LNCAP (cell line): ENCODE results near the gene RUVBL2.

Source experiments
- TF ChIP-seq, protein P1 (sequence below): fragments of 450-650 bp; IDR thresholded peaks from 2 replicates; pipeline ENCODE4 v1.5.1; 2017; ENCODE audit warnings: mild to moderate bottlenecking

Gene RUVBL2

DNA sequence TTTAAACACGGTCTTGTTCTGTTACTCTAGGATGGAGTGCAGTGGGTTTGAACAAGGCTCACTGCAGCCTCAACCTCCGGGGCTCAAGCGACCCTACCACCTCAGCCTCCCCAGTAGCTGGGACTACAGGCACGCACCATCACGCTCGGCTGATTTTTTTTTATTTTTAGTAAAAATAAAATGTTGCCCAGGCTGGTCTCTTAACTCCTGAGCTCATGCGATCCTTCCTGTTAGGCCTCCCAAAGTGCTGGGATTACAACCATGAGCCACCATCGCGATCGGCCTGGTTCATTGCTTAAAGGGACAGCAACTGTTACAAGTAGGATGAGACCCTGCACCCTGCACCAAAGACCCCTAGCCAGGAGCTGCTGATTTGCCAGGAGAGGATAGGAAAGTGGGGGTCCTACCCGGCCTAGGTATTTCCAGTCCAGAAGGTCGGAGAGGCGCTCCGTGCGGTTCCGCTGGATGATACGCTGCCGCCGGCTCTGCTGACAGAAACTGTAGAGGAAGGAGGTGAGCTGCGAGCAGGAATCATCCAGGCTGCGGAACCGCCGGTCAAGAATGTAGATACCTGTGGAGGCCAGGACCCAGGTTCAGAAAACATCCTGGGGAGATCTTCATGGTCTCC lies 23.4 kb upstream of the RUVBL2 start:
- TF ChIP-seq, protein P1, sequence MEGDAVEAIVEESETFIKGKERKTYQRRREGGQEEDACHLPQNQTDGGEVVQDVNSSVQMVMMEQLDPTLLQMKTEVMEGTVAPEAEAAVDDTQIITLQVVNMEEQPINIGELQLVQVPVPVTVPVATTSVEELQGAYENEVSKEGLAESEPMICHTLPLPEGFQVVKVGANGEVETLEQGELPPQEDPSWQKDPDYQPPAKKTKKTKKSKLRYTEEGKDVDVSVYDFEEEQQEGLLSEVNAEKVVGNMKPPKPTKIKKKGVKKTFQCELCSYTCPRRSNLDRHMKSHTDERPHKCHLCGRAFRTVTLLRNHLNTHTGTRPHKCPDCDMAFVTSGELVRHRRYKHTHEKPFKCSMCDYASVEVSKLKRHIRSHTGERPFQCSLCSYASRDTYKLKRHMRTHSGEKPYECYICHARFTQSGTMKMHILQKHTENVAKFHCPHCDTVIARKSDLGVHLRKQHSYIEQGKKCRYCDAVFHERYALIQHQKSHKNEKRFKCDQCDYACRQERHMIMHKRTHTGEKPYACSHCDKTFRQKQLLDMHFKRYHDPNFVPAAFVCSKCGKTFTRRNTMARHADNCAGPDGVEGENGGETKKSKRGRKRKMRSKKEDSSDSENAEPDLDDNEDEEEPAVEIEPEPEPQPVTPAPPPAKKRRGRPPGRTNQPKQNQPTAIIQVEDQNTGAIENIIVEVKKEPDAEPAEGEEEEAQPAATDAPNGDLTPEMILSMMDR = no peak

DNA sequence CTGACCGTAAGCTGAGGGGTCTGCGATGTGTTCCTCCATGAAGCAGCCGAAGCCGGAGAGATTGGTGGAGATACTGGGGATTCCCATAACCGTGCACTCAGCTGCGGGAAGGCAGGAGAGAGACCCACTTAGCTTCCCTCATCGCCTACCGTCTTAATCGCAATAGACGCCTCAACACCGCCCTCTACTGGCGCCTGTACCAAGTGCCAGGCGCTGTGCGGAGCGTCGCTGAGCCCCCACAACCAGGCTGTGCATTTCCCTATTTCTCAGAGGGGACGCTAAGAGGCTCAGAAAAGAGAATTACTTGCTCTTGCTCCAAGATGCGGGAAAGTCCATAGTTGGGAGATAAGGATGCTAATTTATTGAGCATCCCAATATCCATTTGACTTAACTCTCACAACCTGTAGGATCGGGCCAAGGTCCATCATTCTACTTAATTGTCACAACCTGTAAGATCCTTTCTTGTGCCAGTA lies 22.7 kb upstream of the RUVBL2 start:
- TF ChIP-seq, protein P1 = peak; percentile 70

DNA sequence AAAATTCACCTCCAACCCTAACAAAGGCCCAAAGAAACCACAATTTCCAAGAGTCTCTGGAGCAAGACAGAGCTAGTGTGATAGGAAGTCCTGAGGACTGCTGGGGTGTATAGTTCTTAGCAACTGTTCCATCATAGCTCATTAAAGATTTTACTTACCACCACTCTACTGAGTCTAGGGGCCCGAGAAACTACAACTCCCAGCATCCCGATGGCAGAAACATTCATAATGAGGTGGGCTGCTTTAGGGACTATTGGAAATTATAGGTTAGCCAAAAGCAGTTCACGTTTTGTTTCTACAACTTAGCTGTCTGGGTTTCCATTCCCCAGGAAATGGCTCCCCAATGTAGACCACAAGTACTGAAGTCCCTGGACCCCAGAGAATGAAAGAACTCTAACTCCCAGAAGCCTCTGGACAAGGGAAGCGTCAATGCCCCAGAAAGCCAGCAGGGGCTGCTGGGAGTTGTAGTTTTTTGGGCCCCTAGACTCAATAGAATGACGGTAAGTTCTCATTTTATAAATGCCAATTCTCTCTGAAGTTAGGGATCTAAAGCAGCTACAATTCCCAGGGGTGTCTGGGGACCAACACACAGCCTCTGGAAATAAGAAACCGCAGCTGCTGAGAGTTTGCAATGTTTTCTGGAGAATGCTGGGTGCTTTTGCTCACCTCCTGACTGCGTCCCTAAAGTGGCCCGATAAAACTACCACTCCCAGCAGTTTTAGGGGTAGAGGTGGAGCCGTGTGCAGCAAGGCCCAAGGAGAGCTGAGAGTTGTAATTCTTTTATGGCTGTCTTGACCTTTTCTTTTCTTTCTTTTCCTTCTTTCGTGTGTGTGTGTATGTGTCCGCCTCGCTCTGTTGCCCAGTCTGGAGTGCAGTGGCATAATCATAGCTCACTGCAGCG lies 17.5 kb upstream of the RUVBL2 start:
- TF ChIP-seq, protein P1 = no peak

DNA sequence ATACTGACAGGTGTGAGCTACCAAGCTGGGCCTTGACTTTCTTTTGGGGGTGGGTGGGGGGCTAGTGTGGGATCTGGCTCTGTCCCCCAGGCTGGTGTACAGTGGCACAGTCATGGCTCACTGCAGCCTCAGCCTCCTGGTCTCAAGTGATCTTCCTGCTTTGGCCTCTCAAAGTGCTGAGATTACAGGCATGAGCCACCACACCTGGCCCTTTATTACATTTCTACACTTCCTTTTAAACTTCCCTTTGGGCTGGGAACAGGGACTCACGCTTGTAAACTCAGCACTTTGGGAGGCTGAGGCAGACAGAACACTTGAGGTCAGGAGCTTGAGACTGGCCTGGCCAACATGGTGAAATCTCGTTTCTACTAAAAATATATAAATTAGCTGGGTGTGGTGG lies 16.6 kb upstream of the RUVBL2 start:
- TF ChIP-seq, protein P1 = no peak

DNA sequence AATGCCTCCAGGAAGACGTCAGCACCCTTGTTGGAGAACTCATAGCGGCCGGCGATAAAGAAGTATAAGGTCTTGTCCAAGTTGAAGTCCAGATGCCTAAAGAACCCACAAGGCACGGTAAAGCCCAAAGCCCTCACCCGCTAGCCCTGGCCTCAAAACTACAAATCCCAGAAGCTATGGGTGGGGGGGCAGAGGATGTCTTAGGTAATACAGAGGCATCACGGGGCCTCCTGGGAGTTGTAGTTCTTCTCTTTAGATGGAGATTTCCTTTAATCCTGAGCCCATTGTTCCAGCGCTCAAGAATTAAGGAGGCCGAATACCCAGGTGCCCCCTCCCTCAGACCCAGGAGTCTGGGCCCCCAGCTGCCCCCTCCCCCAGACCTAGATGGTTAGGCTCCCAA lies 11.4 kb upstream of the RUVBL2 start:
- TF ChIP-seq, protein P1 = no peak

DNA sequence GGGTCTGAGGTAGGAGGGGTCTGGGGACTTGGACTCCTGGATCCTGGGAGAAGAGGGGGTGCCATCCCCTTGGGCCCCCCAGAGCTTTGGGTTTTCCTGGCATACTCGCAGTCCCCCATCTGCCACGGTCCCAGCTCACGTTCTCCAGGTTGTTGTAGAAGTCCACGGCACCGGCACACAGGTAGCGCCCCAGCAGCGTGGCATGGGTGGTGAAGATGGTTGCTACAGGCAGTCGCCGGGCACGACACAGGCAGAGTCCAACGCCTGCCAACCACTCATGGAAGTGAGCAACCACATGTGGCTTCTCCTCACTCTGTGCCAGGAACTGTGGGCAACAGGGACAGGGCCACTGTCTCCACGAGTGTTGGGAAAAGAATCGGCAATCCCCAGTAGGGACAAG lies 8.0 kb upstream of the RUVBL2 start:
- TF ChIP-seq, protein P1 = no peak

DNA sequence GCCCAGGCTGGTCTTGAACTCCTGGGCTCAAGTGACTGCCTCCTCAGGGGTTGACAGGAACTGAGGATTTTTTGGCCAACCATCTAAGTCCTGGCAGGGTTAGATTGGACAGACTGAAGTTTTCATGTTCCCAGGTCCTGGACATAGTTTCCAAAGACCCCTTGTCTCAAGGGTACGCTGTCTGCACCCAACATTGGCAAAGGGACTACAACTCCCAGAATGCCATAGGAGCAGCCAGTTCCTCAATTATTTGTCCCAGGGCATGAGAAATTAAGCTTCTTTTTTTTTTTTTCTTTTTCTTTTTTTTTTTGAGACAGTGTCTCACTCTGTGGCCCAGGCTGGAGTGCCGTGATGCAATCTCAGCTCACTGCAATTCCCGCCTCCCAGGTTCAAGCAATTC lies 7.5 kb upstream of the RUVBL2 start:
- TF ChIP-seq, protein P1 = no peak
